SK-N-SH (cell line): ENCODE measurements around the gene TLR3. TPM values are rescaled to one million over a fixed set of nuclear protein-coding genes. Genes with fewer than 3 reads are reported as not detected.

Source experiments
- CTCF ChIA-PET: fragments of 300-600, 350-600 bp; formaldehyde crosslinking; extraction: SDS; loops from one replicate; lab custom pipeline; 2021; lab: Yijun Ruan, JAX
- POLR2A ChIA-PET: fragments of 350-600 bp; sonication (Branson Sonifier 250); formaldehyde crosslinking; extraction: SDS; loops from one replicate; lab custom pipeline; 2020; ENCODE audit warnings: antibody characterized with exemption, inconsistent platforms; lab: Yijun Ruan, JAX
- DNase-seq: peaks from one replicate; pipeline ENCODE4 v3.0.0; 2012
- H2AFZ ChIP-seq: fragments of 200-600 bp; sonication (generic); 2 replicates; pipeline ENCODE4 v1.8.1; 2016; ENCODE audit warnings: antibody characterized with exemption, mild to moderate bottlenecking, low read depth
- H3F3A ChIP-seq: fragments of 200-600 bp; sonication (generic); replicated peaks from 2 replicates; pipeline ENCODE3; 2016; ENCODE audit warnings: antibody characterized with exemption, mild to moderate bottlenecking; ENCODE audit not compliant: insufficient read depth
- H3K27ac ChIP-seq, 2 experiments: fragments of 200-500 bp in 1 of 2; fragments of 200-600 bp in 1 of 2; sonication (Bioruptor generic) in 1 of 2; sonication (generic), shearing (Covaris generic) in 1 of 2; 2 replicates each; pipeline versions ENCODE4 v1.5.1 to v1.6.1; 2014 to 2016; ENCODE audit warnings: low read depth in 2 of 2, inconsistent platforms in 1 of 2, low read length in 1 of 2, mild to moderate bottlenecking in 1 of 2, mixed read lengths in 1 of 2
- H3K27me3 ChIP-seq: fragments of 200-600 bp; sonication (generic), shearing (Covaris generic); 2 replicates; pipeline ENCODE4 v1.6.1; 2016; ENCODE audit warnings: mixed run types; ENCODE audit not compliant: insufficient read depth
- H3K36me3 ChIP-seq, 2 experiments: fragments of 200-500 bp in 1 of 2; fragments of 200-600 bp in 1 of 2; sonication (Bioruptor generic) in 1 of 2; sonication (generic) in 1 of 2; replicated peaks in 1 of 2; 2 replicates each; pipeline versions ENCODE3 to v1.5.1; 2014 to 2016; ENCODE audit warnings: low read length in 1 of 2, mild to moderate bottlenecking in 1 of 2; ENCODE audit not compliant: insufficient read depth in 2 of 2, control insufficient read depth in 1 of 2
- H3K4me1 ChIP-seq, 2 experiments: fragments of 200-500 bp in 1 of 2; fragments of 200-600 bp in 1 of 2; sonication (Bioruptor generic) in 1 of 2; sonication (generic), shearing (Covaris generic) in 1 of 2; 2 replicates each; pipeline versions ENCODE4 v1.5.1 to v1.6.1; 2014 to 2016; ENCODE audit warnings: low read depth in 1 of 2, low read length in 1 of 2, mixed run types in 1 of 2; ENCODE audit not compliant: insufficient read depth in 2 of 2, control insufficient read depth in 1 of 2
- H3K4me2 ChIP-seq: fragments of 200-600 bp; sonication (generic), shearing (Covaris generic); 2 replicates; pipeline ENCODE4 v1.6.1; 2017; ENCODE audit warnings: mixed run types
- H3K4me3 ChIP-seq, 2 experiments: fragments of 200-500 bp in 1 of 2; fragments of 200-600 bp in 1 of 2; sonication (Bioruptor generic) in 1 of 2; sonication (generic), shearing (Covaris generic) in 1 of 2; 2 replicates each; pipeline versions ENCODE4 v1.5.1 to v1.8.1; 2014 to 2016; ENCODE audit warnings: low read depth in 2 of 2, inconsistent platforms in 1 of 2, low read length in 1 of 2, mild to moderate bottlenecking in 1 of 2, mixed read lengths in 1 of 2, moderate library complexity in 1 of 2
- H3K79me2 ChIP-seq: fragments of 200-600 bp; sonication (generic); 2 replicates; pipeline ENCODE4 v1.8.1; 2017; ENCODE audit warnings: mild to moderate bottlenecking; ENCODE audit not compliant: insufficient read depth
- H3K9ac ChIP-seq: fragments of 200-600 bp; sonication (generic); 2 replicates; pipeline ENCODE4 v1.6.1; 2017; ENCODE audit warnings: mixed run types
- H3K9me2 ChIP-seq: fragments of 200-600 bp; sonication (generic); 2 replicates; pipeline ENCODE4 v1.6.1; 2017; ENCODE audit warnings: mixed run types
- H3K9me3 ChIP-seq: fragments of 200-600 bp; sonication (generic); 2 replicates; pipeline ENCODE4 v1.6.1; 2017; ENCODE audit warnings: mixed run types, mild to moderate bottlenecking, moderate library complexity
- H4K20me1 ChIP-seq: fragments of 200-600 bp; sonication (generic); 2 replicates; pipeline ENCODE4 v1.6.1; 2017; ENCODE audit warnings: mild to moderate bottlenecking, mixed run types; ENCODE audit not compliant: insufficient read depth
- EP300 ChIP-seq, 2 experiments: IDR thresholded peaks; 2 replicates each; pipeline versions ENCODE4 v1.4.0 to v1.6.1; 2012; ENCODE audit warnings: borderline replicate concordance in 1 of 2, low read depth in 1 of 2, low read length in 1 of 2
- JUND ChIP-seq: IDR thresholded peaks from 2 replicates; pipeline ENCODE4 v1.4.0; 2012
- MAX ChIP-seq: IDR thresholded peaks from 2 replicates; pipeline ENCODE4 v1.4.0; 2012; ENCODE audit warnings: low read depth
- PBX3 ChIP-seq: IDR thresholded peaks from 2 replicates; pipeline ENCODE4; 2012
- RAD21 ChIP-seq: IDR thresholded peaks from 2 replicates; pipeline ENCODE4 v1.6.1; 2012; ENCODE audit warnings: mild to moderate bottlenecking, low read length
- REST ChIP-seq: IDR thresholded peaks from 2 replicates; pipeline ENCODE4 v1.6.1; 2012; ENCODE audit warnings: mild to moderate bottlenecking, low read depth, low read length, moderate library complexity
- RFX5 ChIP-seq: IDR thresholded peaks from 2 replicates; pipeline ENCODE4 v1.6.1; 2012; ENCODE audit warnings: mild to moderate bottlenecking, improper control_type of control experiment, low read length
- SIN3A ChIP-seq: IDR thresholded peaks from 2 replicates; pipeline ENCODE4 v1.6.1; 2012; ENCODE audit warnings: low read depth, mild to moderate bottlenecking, low read length, moderate library complexity, borderline replicate concordance
- TAF1 ChIP-seq: IDR thresholded peaks from 2 replicates; pipeline ENCODE4 v1.6.1; 2012; ENCODE audit warnings: low read depth, mild to moderate bottlenecking, low read length, moderate library complexity, borderline replicate concordance
- YY1 ChIP-seq: IDR thresholded peaks from 2 replicates; pipeline ENCODE4 v1.4.0; 2012; ENCODE audit warnings: low read depth, mild to moderate bottlenecking
- WGBS: methylation state at CpG from one replicate; pipeline ENCODE4 v1.1.6; 2017; ENCODE audit warnings: low lambda C conversion rate; 5-methylcytosine and 5-hydroxymethylcytosine counted together
- polyA plus RNA-seq, 3 experiments: library from polyadenylated mRNA; depleted of rRNA; stranded (reverse); fragments of >200 nt; gene quantifications; 2 replicates each; pipeline ENCODE4 v1.2.3, GENCODE V29; 2012

TLR3 gene
- polyA plus RNA-seq, 1 of the 3 experiments (the other 2 are of a cell fraction): 0.51 TPM

GRCh38 chr4:186104114-186104889 lies 35.3 kb downstream of the TLR3 start, which contains the start of gene FAM149A:
TSS of gene FAM149A (plus strand) at chr4:186104704.
- Histone ChIP-seq H3K4me2 (no peak within 1 kb of the TSS), H3K9ac (no peak within 1 kb of the TSS), H3K9me2 (no peaks in the 10 kb centered on the region), H3K4me1 (no peaks in the 10 kb centered on the region; a peak in 1 of 4 replicates), H3K36me3 (no peaks in the 10 kb centered on the region), H3F3A (no peaks in the 10 kb centered on the region), H3K27ac (no peak within 1 kb of the TSS), H3K9me3 (no peaks in the 10 kb centered on the region), H4K20me1 (no peaks in the 10 kb centered on the region), H3K79me2 (no peaks in the 10 kb centered on the region), H2AFZ (no peak within 1 kb of the TSS), H3K27me3 (peaks cover 26% of the 10 kb centered on the region; the same call in 1 of the 2 replicates), H3K4me3 (peak within 1 kb of the TSS in 1 of 2 experiments; percentile 38; a peak in 2 of 4 replicates)
- POLR2A ChIA-PET: no interaction called here
- WGBS: 66% methylated on average over 22 of the region's 57 CpGs
- CTCF ChIA-PET: interaction anchor here (1.2 kb wide), 1 partner anchor 34 kb away, joined by 5 read pairs; no protein-coding TSS in a partner anchor
- no peak for DNase-seq
- TF ChIP-seq RFX5 (no peak), SIN3A (no peak), EP300 (IDR thresholded peaks at IDR 0.05; ENCODE audit: borderline replicate concordance in 1 of 2, low read depth in 1 of 2, low read length in 1 of 2) (peak in 1 of 2 experiments; percentile 9; a peak in 1 of 4 replicates), MAX (no peak)

- POLR2A ChIA-PET: no interaction called here
- H3F3A ChIP-seq: no peaks in the 10 kb centered on the region
- no peak overlapping the region for H3K9ac ChIP-seq
- H3K36me3 ChIP-seq: no peaks in the 10 kb centered on the region
- no peaks in the 10 kb centered on the region; the same call in 1 of the 2 replicates for H3K9me2 ChIP-seq
- H3K27me3 ChIP-seq: peaks cover 26% of the 10 kb centered on the region; the same call in 1 of the 2 replicates
- H3K27ac ChIP-seq: no peak overlapping the region
- H3K4me3 ChIP-seq: peak overlapping the region in 1 of 2 experiments; percentile 38; a peak in 2 of 4 replicates
- H3K9me3 ChIP-seq: no peaks in the 10 kb centered on the region
- WGBS: 3% methylated on average over 16 of the region's 83 CpGs
- H3K79me2 ChIP-seq: no peaks in the 10 kb centered on the region
- H3K4me1 ChIP-seq: no peaks in the 10 kb centered on the region; a peak in 1 of 4 replicates
- peak; percentile 84 for DNase-seq
- CTCF ChIA-PET: interaction anchor here (0.8 to 1.2 kb wide), 2 partner anchors 28 to 33 kb away, joined by 3 to 5 read pairs; no protein-coding TSS in a partner anchor
- TF ChIP-seq EP300 (IDR thresholded peaks at IDR 0.05; ENCODE audit: borderline replicate concordance in 1 of 2, low read depth in 1 of 2, low read length in 1 of 2): no peak
- no peak for TF ChIP-seq JUND
- no peak for TF ChIP-seq TAF1
- TF ChIP-seq REST: no peak
- TF ChIP-seq YY1: no peak
- no peak for TF ChIP-seq RAD21
- TF ChIP-seq PBX3: no peak
- H3K4me2 ChIP-seq: no peak overlapping the region
- no peaks in the 10 kb centered on the region for H4K20me1 ChIP-seq
- H2AFZ ChIP-seq: no peak overlapping the region
Observed at GRCh38 chr4:186104890-186105646, 36.1 kb downstream of the TLR3 start.
